ENCODE results near the gene ZNF469. TPM values are rescaled to one million over a fixed set of nuclear protein-coding genes. Genes with fewer than 3 reads are reported as not detected.
"Not testable (repeated sequence)": the region's sequence is repeated elsewhere in the genome, so short reads cannot be mapped to it uniquely, and the experiment has no call there.

The ZNF469 gene
- total RNA-seq, 1 experiment from 2014 or later: 0.12 TPM

- not testable (repeated sequence) for DNase-seq (ENCODE audit: low spot score)
These were observed 27.7 kb downstream of the ZNF469 start for GRCh38 chr16:88410297-88410968.

GRCh38 chr16:88411951-88412576 is 29.3 kb downstream of the ZNF469 start:
- no peak for DNase-seq (ENCODE audit: low spot score)

GRCh38 chr16:88412766-88413165 is 30.0 kb downstream of the ZNF469 start:
- no peak for DNase-seq (ENCODE audit: low spot score)

GRCh38 chr16:88413231-88413630 is 30.5 kb downstream of the ZNF469 start:
- DNase-seq (ENCODE audit: low spot score): no peak

GRCh38 chr16:88413631-88414030 is 30.9 kb downstream of the ZNF469 start:
- DNase-seq (ENCODE audit: low spot score): no peak

GRCh38 chr16:88414521-88415380 is 32.0 kb downstream of the ZNF469 start:
- DNase-seq (ENCODE audit: low spot score): no peak

GRCh38 chr16:88415381-88415705 is 32.6 kb downstream of the ZNF469 start:
- no peak for DNase-seq (ENCODE audit: low spot score)

- no peak for DNase-seq (ENCODE audit: low spot score)
These were observed 33.1 kb downstream of the ZNF469 start for GRCh38 chr16:88415713-88416323.

- no peak for DNase-seq (ENCODE audit: low spot score)
These were observed 33.9 kb downstream of the ZNF469 start for GRCh38 chr16:88416686-88417085.

- no peak for DNase-seq (ENCODE audit: low spot score)
These were observed 35.1 kb downstream of the ZNF469 start for GRCh38 chr16:88417684-88418476.

GRCh38 chr16:88418869-88419268 is 36.1 kb downstream of the ZNF469 start:
- DNase-seq (ENCODE audit: low spot score): no peak

- no peak for DNase-seq (ENCODE audit: low spot score)
These were observed 37.0 kb downstream of the ZNF469 start for GRCh38 chr16:88419790-88420189.

- no peak for DNase-seq (ENCODE audit: low spot score)
These were observed 37.7 kb downstream of the ZNF469 start for GRCh38 chr16:88420496-88420895.

- DNase-seq (ENCODE audit: low spot score): no peak
These were observed 38.5 kb downstream of the ZNF469 start for GRCh38 chr16:88421301-88421700.

- DNase-seq (ENCODE audit: low spot score): no peak
These were observed 39.2 kb downstream of the ZNF469 start for GRCh38 chr16:88421871-88422433.

- DNase-seq (ENCODE audit: low spot score): no peak
These were observed 40.1 kb downstream of the ZNF469 start for GRCh38 chr16:88422733-88423447.

GRCh38 chr16:88423448-88423850 is 40.7 kb downstream of the ZNF469 start:
- DNase-seq (ENCODE audit: low spot score): no peak

- no peak for DNase-seq (ENCODE audit: low spot score)
These were observed 42.0 kb downstream of the ZNF469 start for GRCh38 chr16:88424587-88425235.

- no peak for DNase-seq (ENCODE audit: low spot score)
These were observed 43.3 kb downstream of the ZNF469 start for GRCh38 chr16:88426018-88426417.

- no peak for DNase-seq (ENCODE audit: low spot score)
These were observed 44.6 kb downstream of the ZNF469 start for GRCh38 chr16:88427376-88427775.

Data from H4 (cell line).